ENCODE data around the gene LBHD2.

The LBHD2 gene

DNA sequence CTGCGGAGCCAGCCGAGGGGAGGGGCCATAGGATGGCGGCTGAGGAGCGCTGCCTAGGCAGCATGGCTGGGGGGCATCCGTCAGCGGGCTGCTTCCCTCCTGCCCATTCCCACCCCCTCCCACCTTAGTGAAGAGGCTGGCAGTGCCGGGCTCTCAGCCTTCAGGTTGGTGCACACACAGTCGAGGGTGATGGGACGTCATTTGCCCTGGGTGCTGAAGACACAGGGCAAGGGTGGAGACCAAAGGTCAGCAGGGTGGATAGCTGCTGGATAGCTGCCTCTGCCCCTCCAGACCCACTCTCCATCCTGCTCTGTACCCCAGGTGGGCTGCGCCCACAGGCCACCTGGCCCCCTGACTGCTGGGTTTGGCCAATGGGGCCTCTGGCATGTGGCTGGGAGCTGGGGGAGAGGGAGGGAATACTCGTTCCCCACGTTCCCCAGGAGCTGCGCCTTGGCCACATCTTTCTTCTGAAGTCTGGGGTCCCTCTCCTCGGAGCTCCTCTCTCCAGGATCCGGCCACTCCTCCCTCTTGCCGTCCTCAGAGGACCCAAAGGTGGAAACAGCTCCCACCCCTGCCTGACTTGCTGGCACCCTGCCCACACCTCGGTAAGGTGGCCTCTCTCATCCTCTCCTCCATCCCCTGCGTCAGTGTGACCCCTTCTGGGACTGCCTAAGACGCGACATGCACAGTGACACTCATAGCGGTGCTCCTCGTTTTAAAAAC, 15.5 kb upstream of the LBHD2 start:
- DNase-seq (ENCODE audit: low read depth), result no peak

DNA sequence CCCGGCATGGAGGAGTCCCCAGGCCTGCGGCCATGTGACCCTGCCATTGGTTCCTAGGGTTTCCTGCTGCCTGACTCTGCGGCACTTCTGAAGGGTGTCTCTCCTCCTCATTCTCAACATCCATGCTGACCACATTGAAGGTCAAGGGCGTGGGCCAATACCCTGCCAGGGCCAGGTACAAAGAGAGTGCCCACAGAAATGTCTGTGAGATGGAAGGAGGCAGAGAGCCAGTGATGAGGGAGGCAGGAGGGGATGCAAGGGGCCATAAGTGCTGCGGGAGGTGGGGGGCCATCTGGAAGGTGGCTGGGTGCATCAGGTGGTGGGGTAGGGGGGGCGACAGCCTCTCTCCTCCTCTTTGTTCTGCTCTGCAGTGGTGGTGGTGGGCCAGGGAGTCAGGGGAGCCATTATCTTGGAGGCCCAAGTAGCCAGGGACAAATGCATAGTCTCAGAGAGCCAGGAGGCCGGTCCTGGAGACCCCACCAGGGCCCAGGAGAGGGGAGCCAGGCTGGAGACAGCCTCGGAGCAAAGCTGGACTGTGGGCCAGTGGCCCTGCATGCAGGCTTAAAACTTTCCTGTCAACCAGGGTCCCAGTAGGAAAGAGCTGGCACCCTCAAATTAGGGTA, 13.6 kb upstream of the LBHD2 start:
- no peak for DNase-seq (ENCODE audit: low read depth)

DNA sequence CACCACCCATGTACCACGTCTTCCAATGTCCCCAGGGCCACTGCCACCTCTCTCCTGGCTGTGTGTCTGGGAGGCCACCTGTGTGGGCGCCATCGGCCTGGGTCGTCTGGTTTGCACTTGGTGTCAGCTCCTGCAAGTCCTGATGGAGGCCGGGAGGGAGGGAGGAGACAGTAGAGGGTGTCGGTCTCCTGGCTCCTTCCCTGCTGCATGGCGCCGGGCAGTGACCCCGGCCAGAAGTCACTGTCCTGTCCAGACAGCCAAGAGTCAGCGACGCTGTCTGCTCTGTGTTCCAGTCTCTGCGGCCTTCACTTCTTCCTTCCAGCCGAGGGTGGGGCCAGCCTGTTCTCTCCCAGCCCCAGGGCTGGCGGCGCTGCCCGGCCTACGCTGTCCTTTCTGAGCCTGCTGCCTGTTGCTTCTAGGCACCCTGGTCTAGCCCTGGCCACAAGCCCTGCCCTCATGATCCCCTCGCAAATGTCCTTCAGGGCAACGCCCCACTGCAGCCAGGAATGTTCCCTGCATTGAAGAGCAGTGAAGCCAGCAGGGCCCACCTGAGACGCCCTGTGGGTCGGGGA, 13.0 kb upstream of the LBHD2 start:
- no peak for DNase-seq (ENCODE audit: low read depth)

DNA sequence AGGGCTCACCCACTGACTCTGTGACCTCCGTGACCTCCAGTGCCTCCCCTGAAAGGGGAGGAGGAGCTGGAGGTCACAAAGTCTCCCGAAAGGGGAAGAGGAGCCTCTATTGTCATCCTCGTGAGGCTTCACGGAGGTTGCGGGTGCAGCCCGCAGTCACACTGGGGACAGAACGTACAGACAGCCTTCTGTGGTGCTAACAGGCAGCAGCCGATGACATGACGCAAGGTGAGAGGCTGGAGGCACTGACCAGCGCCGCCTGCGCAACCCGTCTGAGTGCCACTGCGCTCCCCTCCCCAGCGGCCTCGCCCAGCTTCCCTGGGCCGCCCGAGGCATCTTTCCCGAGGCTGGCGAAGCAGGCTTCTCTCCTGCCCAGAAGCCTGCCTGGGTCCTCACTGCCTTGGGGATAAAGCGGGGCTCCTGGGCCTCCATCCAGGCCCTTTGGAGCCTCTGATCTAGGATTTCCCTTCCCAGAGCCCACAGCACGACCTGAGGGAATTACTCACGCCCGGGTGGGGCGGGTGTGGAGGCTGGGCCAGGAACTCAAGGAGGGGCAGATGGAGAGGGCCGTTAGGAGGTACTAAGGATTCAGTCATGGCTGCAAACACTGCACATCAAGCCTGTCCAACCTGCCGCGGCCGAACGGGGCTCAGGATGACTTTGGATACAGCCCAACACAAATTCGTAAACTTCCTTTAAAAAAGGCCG, 12.3 kb upstream of the LBHD2 start:
- DNase-seq (ENCODE audit: low read depth), result peak; percentile 36

DNA sequence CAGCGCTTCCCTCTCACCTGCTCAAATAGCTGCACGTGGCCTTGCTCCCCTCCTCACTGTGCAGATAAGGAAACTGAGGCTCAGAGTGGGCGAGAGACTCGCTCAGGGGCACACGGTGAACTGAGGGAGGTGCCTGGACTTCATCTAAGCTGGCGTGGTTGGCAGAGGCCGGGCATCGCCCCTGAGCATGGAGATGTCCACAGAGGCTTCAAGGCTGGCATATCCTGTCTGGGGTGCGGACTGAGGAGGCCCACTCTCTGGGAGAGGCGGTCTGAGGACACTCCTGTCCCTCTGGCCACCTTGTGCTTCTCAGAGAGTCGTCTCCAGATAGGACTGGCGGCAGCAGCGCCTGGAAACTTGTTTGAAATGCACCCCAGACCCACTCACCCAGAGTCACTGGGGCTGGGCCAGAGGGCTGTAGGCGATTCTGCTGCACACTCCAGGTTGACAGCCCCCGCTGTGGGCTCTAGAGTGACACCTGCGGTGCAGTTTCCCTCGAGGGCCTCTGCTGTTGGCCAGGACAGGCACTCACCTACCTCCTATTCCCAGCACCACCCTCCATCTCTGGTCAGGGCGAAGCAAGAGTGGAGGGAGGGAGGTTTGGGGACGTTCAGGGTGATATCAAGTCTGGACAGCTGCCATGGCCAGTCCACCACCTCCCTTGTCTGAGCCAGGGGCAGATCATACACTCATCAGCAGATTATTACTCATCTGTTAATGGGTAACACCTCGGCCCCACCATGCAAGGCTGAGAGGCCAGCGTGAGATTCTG, 11.2 kb upstream of the LBHD2 start:
- DNase-seq (ENCODE audit: low read depth), result peak; percentile 17

DNA sequence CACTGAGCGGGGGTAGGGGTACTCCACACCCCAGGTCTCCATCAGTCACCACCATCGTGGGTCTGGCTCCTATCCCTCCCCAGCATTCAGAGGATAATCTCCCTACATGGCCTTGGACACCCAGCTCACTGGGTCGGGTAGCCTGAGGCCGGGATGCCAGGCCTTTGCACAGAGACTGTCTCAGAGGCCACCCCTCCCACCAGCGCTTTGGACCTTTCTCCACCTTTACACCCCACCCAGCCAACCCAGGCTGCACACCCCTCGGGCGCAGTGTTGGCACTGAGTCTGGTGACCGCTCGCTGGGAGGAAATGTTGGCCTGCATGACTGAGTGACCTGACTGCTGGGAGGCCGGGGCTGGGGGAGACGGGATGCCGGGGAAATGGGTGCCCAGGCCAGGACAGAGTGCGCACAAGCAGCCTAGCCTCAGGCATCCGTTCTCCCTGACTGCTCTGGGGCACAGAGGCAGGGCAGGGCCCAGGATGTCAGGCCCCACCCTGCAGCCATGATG, 10.6 kb upstream of the LBHD2 start:
- DNase-seq (ENCODE audit: low read depth), result no peak

DNA sequence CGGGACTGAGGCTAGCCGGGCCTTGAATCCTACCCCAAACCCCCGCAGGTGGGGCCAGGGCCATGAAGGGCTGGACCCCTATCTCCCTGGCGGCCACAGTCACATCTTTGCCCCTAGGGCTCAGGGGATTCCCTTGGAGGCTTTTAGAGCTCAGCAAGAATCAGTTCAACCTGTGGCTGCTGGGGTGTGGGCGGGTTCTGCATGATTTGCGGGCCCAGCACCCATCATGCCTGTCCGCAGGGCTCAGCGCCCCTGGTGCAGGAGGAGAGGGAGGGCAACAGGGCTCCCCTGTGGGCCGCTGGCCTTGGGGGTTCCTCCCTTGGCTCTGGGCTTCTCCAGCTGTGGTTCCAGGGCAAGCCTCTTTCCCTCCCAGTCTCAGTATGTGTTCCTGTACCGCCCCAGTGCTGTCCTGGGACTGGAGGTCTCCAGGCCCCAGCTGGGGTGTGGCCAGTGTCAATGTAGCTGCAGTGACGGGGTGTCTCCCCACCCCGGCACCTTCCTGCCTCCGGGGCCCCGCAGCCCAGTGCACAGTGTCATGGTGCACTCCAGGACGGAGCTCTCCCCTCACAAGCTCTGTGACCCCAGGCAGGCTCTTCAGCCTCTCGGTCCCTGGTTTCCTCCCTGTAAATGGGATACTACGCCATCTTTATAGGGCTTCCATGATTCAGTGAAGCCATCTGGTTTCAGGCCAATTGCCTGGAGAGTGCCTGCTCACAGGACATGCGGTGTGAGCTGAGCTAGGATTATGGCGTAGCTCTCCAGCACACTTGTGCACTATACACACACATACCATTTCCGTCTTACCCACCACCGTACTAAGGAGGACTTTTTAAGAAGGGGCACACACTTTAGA, 9.9 kb upstream of the LBHD2 start:
- DNase-seq (ENCODE audit: low read depth), result no peak

DNA sequence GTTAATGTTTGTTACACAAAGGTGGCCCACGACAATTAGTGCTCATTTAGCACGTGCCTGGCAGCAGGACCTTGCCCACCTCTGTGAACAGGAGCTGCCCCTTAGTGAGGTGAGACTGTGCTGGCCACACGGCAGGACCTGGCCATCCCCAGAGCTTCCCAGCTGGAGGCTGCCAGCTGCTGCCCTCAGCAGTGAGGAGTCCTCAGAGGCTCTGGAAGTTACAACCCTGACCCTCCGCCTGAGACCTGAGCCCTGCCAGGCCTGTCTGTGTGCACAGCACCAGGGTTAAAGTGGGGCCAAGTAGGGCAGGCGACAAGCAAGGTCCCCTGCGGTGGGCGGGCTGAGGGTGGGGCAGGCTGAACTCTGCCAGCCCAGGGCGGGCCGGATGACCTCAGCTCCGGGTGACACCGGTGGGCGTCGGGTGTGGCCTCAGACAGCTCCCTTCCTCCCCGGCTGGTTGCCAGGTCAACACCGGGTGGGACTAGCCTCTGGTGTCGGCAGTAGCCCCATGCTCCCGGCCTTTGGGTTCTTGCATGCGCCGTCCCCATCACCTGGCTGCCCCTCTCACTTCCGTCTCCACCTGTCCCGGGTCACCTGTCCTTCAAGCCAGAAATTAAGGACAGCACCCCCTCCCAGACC, 9.2 kb upstream of the LBHD2 start:
- peak; percentile 47 for DNase-seq (ENCODE audit: low read depth)

DNA sequence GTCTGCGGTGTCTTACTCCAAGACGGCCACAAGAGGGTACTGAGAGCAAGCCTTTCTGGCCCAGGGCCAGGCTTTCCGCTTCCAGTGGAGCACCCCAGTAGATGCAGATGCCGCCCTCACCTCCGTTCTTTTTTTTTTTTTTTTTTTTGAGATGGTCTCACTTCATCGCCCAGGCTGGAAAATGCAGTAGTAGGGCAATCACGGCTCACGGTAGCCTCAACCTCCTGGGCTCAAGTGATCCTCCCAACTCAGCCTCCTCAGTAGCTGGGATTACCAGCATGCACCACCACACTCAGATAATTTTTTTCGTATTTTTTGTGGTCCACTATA, 5.6 kb upstream of the LBHD2 start:
- DNase-seq (ENCODE audit: low read depth), result peak; percentile 90

DNA sequence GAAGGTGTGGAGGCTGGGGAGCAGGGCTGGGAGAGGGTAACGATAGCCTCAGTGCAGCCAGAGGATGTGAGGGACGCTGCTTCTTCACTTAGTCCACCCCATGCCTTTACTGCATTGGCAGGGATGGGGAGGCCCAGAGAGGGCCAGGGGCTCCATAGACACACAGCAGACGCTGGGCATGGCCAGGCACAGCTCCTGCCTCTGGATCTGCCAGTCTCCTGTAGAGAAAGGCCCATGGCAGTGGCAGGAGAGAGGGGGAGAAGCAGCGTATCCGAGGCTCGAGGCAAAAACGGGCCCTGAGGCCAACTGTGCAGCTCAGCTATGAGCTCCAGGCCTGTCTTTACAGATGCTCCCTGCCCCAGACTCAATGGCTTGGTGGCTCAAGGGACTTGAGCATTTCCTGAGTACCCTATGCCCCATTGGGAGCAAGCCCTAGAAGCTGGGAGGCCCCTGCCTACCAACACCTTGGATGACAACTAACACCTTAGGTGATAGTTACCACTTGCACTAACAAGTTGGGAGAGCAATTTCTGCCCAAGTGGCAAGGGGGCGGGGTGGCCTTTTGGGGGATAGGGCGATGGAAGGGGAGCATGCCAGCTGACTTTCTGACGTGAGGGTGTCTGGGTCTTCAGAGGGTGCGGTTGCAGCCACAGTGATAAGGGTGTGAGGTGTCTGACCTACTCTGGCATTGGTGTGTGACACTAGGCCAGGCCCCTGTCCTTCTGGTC, 5.0 kb upstream of the LBHD2 start:
- DNase-seq (ENCODE audit: low read depth), result no peak

DNA sequence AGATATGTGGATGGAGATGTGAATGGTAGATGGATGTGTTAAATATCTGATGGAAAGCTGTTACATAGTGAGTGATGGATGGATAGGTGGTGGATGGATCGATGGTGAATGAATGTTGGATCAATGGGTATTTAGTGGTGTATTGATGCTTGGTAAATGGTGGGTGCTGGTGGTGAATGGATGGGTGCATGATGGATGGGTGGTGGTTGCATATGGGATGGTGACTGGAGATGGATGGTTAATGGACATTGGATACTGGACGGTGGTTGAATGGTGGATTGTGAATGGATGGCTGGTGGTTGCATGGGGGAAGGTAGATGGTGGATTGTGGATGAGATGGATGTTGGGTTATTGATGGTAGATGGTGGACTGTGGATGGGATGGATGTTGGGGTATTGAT, 2.1 kb upstream of the LBHD2 start:
- DNase-seq (ENCODE audit: low read depth), result no peak

DNA sequence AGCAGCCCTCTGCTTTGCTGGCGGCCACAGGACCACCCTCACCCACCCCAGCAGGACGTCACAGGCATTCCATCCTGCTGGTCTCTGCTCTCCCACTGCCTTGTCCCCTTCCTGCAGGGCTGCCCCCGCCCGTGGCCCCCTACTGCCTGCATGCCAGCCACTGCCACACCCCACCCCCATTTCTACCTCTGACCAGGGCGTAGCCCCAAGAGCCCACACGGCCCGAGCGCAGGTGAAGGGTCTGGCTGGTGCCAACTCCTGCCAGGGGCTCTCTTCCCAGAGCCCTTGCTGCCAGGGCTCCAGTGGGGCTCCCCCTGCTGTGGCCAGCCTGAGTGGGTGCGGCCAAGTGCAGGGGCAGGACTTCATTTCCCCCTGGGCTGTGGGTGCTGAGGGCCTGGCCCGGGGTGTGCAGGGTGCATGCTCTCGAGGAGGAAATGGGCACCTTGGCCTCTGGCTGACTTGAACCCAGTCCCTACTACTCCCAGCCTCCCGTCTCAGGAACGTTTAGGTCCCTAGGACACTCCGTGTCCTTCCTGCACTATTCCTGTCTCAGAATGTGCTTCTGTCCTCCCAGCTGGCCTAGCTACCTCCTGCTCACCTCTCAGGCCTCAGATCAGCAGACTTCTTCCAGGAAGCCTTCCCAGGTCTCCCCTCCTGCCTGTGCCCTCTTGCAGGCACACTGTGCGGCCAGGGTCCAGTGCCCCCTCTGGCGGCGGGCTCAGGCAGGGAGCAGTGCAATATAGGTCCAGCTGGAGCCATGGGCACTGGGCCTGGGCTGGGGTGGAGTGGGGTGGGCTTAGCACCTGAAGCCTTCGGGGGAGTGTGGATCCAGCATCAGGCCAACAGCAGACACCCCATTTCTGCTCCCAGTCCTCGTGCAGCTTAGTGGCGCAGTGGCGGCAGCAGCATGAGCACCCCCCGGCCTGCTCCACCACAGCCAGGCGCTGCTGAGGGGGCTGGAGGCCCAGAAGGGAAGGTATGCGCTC, 1.4 kb downstream of the LBHD2 start:
- no peak for DNase-seq (ENCODE audit: low read depth)

DNA sequence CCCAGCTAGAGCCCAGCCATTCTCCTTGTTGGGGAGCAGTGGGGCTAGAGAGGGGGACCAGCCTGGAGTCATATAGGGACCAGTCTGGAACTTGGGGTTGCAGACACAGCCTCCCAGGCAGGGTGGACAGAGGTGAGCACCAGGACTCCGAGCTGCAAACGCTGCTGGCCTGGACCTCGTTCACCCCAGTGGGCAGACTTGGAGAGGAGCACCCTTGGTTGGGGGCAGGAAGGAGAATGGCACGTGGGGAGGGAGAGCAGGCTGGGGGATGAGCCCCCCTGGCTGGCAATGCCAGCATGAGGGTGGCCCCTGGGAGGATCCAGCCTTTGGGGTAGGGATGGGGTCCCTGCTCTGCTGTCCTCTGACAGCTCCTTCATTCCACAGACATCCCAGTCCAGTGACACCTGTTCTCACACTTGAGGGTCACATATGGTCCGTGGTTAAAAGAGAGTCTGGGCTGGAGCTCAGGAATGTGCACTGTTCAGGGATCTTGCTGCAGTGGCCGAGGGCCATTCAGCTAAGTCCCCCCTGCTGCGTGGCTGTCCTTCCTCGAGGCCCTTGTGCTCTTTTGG, 2.8 kb downstream of the LBHD2 start:
- DNase-seq (ENCODE audit: low read depth), result no peak

DNA sequence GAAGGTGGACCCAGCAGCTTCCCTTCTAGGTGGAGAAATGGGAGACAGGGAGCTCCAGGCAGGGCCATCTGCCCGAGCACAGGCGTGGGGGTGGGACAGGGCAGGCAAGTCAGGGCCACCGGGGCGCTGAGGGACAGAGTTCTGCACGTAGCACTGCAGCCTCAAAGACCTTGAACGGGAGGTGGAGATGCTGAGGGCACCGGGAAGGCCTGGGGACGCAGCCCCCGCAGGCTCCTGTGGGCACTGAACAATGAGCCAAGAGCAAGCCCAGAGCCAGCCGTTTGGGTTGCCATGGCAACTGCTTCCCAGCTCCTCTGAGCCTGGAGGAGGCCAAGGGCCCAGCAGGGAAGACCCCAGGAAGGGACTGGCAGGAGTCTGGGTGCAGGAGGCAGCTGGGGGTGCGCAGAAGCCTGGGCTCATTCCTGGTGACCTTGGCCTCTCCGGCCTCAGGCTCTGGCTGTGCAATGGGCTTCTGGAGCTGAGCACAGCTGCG, 3.4 kb downstream of the LBHD2 start:
- no peak for DNase-seq (ENCODE audit: low read depth)

DNA sequence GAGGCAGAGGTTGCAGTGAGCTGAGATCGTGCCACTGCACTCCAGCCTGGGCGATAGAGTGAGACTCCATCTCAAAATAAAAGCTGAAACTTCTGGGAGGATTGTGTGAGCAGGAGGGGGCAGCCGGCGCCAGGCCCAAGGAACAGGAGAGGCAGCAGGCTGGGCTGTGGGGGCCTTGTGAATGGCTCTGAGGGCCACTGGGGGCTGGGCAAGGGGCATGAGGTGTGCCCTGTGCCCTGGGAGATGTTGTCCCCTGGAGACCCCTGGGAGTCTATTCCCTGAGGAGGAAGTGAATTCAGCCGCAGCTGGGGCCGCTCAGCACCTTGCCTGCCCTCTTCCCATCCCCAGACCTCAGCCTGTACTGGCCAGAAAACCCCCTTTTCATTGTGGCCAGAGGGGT, 4.9 kb downstream of the LBHD2 start:
- no peak for DNase-seq (ENCODE audit: low read depth)

DNA sequence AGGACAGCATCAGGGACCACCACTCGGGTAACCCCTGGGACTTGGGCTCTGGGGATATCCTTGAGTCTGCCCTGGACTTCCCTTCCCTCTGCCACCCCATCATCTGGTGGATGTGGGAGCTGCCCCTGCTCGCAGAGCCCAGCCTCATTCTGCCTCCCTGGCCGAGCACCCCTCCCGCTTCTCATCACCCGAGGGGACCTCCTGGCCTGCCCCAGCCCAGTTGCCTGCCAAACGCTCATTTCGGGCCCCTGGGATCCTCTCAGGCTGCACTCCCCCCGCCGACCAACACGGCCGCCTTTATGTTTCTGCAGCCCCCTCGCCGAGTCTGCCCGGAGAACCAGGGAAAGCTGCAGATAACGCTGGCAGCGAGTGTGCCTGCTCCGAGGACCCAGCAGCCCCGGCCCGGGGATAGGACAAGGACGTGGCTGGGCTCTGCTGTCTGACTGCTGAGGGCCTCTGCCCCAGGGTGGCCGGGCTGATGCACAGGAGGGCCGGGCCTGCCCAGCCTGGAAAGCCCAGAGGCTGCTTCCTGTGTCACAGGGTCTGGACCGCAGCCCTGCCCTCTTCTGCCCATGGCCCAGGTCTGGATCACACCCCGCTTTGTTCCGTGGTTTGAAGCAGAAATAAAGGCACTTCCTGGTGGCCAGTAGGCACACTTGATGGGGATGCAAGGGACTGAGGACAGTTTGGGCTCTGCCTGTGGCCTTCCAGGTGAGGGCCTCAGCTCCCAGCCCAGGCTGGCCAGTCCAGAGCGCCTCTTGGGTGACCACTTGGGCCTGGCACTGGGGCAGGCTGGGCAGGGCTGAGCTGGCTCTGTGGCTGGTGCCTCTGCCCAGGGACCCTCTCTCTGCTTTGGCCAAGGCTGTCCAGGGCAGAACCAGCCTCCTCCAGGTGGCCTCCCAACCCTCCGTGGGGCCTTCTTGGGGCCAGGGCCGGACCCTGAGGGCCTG, 5.7 kb downstream of the LBHD2 start:
- DNase-seq (ENCODE audit: low read depth), result no peak

DNA sequence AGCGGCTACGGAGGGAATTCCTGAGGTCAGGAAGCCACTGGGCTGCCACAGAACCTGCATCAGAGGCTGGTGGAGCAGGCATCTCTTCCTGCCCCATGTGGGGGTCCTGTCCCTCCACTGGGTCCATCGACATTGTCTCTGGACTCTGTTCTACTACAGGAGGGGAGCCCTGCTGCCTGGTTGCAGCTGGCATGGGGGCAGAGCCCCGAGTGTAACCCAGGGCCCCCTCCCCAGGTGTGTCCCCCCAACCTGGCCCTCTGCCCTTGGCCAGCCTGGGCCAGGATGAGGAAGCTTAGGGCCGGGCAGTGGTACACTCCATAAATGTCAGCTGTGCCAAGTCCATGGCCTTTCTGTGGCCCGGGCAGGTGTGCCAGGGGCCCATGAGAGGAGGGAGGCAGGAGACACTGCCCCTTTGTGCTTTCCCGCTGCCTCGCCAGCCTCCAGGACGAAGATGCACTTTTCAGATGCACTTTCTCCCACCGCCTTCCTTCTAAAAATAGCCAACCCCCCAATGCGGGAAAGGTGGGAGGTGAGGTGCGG, 6.5 kb downstream of the LBHD2 start:
- no peak for DNase-seq (ENCODE audit: low read depth)

Measured in ELR (cell line).